ENCODE measurements around the gene EXD3.

EXD3 gene

GRCh38 chr9:137317021-137317717 lies 105.8 kb downstream of the EXD3 start:
- H3K4me1 Mint-ChIP-seq, result peaks cover 5% of the 10 kb centered on the region
- no peak overlapping the region for H3K27ac Mint-ChIP-seq
- H3K4me3 Mint-ChIP-seq, result no peak overlapping the region
- peaks cover 3% of the 10 kb centered on the region for H3K27me3 Mint-ChIP-seq
- no peaks in the 10 kb centered on the region for H3K36me3 Mint-ChIP-seq
- no peak for DNase-seq (ENCODE audit: low spot score in 2 of 2)
- ATAC-seq (ENCODE audit: low read depth), result no peak
- H3K9me3 Mint-ChIP-seq, result no peaks in the 10 kb centered on the region

GRCh38 chr9:137316012-137316981 lies 106.7 kb downstream of the EXD3 start:
- Mint-ChIP-seq H3K9me3 (no peaks in the 10 kb centered on the region), H3K27me3 (peaks cover 3% of the 10 kb centered on the region), H3K36me3 (no peaks in the 10 kb centered on the region), H3K4me3 (no peak overlapping the region), H3K27ac (no peak overlapping the region), H3K4me1 (peaks cover 4% of the 10 kb centered on the region)
- ATAC-seq (ENCODE audit: low read depth) (peak; percentile 19), DNase-seq (ENCODE audit: low spot score in 2 of 2) (peak in 1 of 2 donors; percentile 36)

DNA sequence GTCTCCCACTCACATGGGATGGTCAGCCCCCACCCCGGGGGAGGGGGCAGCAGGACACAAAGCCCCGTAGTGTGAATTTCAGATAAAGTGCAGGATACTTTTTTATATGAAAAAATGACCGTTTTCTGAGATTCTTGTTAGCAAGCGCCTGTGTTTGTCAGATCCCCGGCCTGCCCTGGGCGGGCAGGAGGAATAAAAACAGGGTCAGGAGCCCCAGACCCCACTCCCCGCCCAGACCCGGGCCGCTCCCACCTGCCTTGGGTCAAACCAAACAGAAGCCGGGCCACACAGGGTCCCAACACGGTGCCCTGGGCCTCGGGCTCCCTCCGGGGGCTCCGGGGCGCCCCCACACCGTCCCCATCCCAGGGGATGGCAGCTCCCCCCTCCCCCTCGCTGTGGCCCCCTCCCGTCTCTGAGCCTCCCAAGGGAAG lies 107.4 kb downstream of the EXD3 start:
- no peaks in the 10 kb centered on the region for H3K9me3 Mint-ChIP-seq
- H3K27ac Mint-ChIP-seq, result no peak overlapping the region
- H3K36me3 Mint-ChIP-seq, result no peaks in the 10 kb centered on the region
- H3K27me3 Mint-ChIP-seq, result peaks cover 3% of the 10 kb centered on the region
- peaks cover 2% of the 10 kb centered on the region for H3K4me1 Mint-ChIP-seq
- ATAC-seq (ENCODE audit: low read depth), result no peak
- no peak overlapping the region for H3K4me3 Mint-ChIP-seq
- peak in 1 of 2 donors; percentile 11 for DNase-seq (ENCODE audit: low spot score in 2 of 2)

DNA sequence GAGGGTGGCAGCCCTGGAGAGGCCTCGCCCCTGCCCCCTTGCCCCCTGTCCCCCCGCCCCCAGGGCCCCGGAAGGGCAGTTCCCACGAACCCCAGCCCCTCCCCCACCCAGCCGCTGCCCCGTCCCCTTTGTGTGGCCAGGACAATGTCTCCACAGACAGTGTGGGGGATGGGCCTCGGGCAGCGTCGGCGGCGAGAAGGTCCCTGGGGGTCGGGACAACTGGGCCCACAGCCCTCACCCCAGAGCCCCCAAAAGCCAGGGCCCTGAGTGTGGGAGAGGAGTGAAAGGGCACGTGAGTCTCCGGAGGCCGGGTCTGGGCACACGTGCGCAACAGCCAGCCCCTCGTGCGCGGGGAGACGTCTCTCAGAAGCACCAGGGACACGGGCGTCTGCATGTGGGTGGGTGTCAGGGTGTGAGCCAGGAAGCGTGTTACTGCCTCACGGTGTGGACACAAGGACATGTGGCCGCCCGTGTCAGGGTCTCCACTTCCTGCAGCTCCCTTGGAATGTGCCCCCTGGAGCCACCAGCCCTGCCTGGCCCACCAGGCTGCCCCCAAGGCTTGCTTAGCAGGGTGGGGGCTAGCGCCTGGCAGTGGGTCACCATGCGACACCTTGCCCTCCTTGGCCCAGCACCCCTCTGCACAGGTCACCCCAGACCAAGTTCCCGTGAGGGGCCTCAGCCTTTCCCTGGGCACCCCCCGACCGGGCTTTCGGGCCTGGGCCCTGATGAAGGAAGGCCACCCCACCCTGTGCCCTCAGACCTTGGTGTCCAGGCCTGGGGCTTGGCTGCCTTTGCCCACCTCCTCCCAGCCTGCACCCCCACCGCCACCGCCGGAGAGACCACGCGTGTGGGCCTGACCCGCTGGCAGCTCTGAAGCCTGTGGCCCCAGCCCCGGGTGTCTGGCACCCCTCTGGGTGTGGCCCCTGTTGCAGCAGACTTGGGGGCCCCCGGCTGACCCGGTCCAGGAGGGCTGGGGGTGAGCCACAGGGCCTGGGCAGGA lies 108.1 kb downstream of the EXD3 start:
- Mint-ChIP-seq H3K27me3 (peaks cover 3% of the 10 kb centered on the region), H3K9me3 (no peaks in the 10 kb centered on the region), H3K4me1 (no peaks in the 10 kb centered on the region), H3K36me3 (no peaks in the 10 kb centered on the region), H3K4me3 (no peak overlapping the region), H3K27ac (no peak overlapping the region)
- DNase-seq (ENCODE audit: low spot score in 2 of 2) (peak in 1 of 2 donors; percentile 14), ATAC-seq (ENCODE audit: low read depth) (no peak)

GRCh38 chr9:137313956-137314560 lies 108.9 kb downstream of the EXD3 start:
- no peak overlapping the region for H3K27ac Mint-ChIP-seq
- H3K27me3 Mint-ChIP-seq, result peaks cover 3% of the 10 kb centered on the region
- DNase-seq (ENCODE audit: low spot score in 2 of 2), result peak in 1 of 2 donors; percentile 7
- H3K4me3 Mint-ChIP-seq, result no peak overlapping the region
- ATAC-seq (ENCODE audit: low read depth), result no peak
- H3K9me3 Mint-ChIP-seq, result no peaks in the 10 kb centered on the region
- no peaks in the 10 kb centered on the region for H3K4me1 Mint-ChIP-seq
- H3K36me3 Mint-ChIP-seq, result no peaks in the 10 kb centered on the region

GRCh38 chr9:137313326-137313936 lies 109.5 kb downstream of the EXD3 start:
- Mint-ChIP-seq H3K36me3 (no peaks in the 10 kb centered on the region), H3K4me1 (no peaks in the 10 kb centered on the region), H3K9me3 (no peaks in the 10 kb centered on the region), H3K27ac (no peak overlapping the region), H3K27me3 (peaks cover 3% of the 10 kb centered on the region), H3K4me3 (no peak overlapping the region)
- DNase-seq (ENCODE audit: low spot score in 2 of 2) (peak in 1 of 2 donors; percentile 18), ATAC-seq (ENCODE audit: low read depth) (no peak)

DNA sequence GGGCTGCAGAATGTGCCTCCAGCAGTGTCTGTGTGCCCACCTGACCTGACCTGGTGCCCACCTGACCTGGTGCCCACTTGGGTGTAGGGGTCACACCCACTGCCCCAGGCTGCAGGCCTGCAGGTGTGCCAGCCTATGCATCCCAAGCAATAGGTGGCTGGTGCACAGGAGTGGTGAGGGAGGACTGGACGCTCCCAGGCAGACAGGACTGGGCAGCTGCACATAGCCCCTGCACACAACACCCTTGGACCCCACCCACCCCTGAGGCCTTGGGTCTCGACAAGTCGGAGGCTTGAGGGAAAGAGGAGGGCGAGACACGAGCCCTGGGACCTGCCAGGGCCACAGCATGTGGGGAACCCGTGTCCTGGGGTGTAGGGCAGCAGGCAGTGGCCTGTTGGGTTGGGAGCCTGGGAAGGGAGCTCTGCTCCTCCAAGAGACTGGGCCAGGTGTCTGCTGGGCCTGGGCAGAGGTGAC lies 110.1 kb downstream of the EXD3 start:
- Mint-ChIP-seq H3K27ac (no peak overlapping the region), H3K36me3 (no peaks in the 10 kb centered on the region), H3K27me3 (peaks cover 3% of the 10 kb centered on the region), H3K9me3 (no peaks in the 10 kb centered on the region), H3K4me3 (no peak overlapping the region), H3K4me1 (no peaks in the 10 kb centered on the region)
- no peak for DNase-seq (ENCODE audit: low spot score in 2 of 2)
- ATAC-seq (ENCODE audit: low read depth), result no peak

GRCh38 chr9:137311986-137312851 lies 110.7 kb downstream of the EXD3 start:
- Mint-ChIP-seq H3K36me3 (no peaks in the 10 kb centered on the region), H3K27ac (no peak overlapping the region), H3K9me3 (no peaks in the 10 kb centered on the region), H3K4me1 (no peaks in the 10 kb centered on the region), H3K27me3 (peaks cover 3% of the 10 kb centered on the region), H3K4me3 (no peak overlapping the region)
- peak in 1 of 2 donors; percentile 8 for DNase-seq (ENCODE audit: low spot score in 2 of 2)
- no peak for ATAC-seq (ENCODE audit: low read depth)

GRCh38 chr9:137311171-137311985 lies 111.6 kb downstream of the EXD3 start:
- Mint-ChIP-seq H3K4me3 (no peak overlapping the region), H3K27me3 (peaks cover under 1% of the 10 kb centered on the region), H3K36me3 (no peaks in the 10 kb centered on the region), H3K4me1 (no peaks in the 10 kb centered on the region), H3K27ac (no peak overlapping the region), H3K9me3 (no peaks in the 10 kb centered on the region)
- peak; percentile 39 for ATAC-seq (ENCODE audit: low read depth)
- no peak for DNase-seq (ENCODE audit: low spot score in 2 of 2)

GRCh38 chr9:137310189-137311052 lies 112.5 kb downstream of the EXD3 start:
- DNase-seq (ENCODE audit: low spot score in 2 of 2) (no peak), ATAC-seq (ENCODE audit: low read depth) (peak; percentile 50)
- H3K36me3 Mint-ChIP-seq, result no peaks in the 10 kb centered on the region
- no peaks in the 10 kb centered on the region for H3K9me3 Mint-ChIP-seq
- H3K27ac Mint-ChIP-seq, result no peak overlapping the region
- H3K4me1 Mint-ChIP-seq, result peaks cover under 1% of the 10 kb centered on the region
- H3K27me3 Mint-ChIP-seq, result peaks cover under 1% of the 10 kb centered on the region
- H3K4me3 Mint-ChIP-seq, result no peak overlapping the region

All from memory B cell (primary cell).